ENCODE results near the gene TRAIP.
"Not testable (repeated sequence)": the region's sequence is repeated elsewhere in the genome, so short reads cannot be mapped to it uniquely, and the experiment has no call there.

Gene TRAIP

DNA sequence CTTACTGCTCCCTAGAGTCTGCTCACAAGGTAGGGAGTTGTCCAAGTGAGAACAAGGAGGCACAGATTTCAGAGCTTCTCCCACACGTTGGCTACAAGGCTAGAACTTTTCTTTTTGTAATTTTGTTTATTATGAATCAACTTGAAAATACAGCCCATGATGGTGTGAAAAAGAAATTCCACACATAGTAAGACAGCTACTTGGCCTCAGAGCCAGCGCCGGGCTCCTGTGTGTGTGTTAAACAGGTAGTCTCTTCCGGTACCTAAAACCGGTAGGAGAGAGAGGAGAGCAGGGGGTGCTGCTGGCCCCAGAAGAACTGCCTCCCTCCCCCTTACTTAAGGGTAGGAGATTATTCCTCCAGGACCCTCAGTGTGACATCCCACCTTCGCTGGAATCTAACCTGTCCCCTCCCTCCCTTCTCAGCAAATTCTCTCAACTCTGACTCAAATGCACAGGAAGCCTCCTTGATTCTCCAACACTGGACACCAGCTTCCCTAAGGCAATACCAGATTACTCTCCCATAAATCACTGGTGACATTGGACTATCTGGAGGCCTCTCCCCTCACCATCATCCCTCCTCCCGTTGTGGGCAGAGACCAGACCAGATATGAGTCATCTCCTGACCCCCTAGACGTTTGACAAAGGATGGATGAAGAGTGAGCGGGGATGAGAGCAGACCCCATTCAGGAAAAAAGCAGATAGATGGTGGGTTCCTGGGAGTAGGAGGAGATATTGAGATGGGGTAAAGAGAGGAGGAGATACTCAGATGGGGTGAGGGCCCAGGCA, 65.5 kb downstream of the TRAIP start:
- peak; percentile 56 for DNase-seq

DNA sequence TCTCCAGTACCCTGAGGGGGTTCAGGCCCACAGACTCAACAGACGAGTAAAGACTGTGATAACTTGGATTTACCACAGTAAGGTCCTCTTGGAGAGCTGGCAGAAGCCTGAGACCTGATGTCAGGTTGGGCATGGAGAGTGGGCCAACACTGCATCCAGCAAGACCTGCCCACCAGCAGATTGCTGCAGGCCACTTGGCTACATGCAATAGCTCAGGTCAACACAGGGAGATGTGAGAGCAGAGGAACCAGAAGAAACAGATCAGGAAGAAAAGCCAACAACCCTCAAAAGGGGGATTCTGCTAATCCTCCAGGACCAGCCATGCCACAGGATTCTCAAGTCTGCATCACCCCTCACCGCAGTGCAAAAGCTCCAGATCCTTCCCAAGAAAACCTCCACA, 68.3 kb downstream of the TRAIP start:
- no peak for DNase-seq

DNA sequence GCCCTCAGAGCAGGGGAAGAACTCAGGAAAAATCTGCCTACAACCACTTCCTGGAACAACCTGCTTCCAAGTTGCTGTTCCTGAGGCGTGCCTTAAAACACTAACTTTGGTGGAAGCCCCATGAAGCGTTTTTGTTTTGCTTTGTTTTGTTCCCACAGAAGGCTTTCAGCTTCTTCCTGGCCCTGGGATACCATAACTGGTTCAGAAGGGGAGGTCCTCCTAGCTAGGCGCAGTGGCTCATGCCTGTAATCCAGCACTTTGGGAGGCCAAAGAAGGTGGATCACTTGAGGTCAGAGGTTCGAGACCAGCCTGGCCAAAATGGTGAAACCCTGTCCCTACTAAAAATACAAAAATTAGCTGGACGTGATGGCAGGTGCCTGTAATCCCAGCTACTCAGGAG, 68.8 kb downstream of the TRAIP start:
- no peak for DNase-seq

DNA sequence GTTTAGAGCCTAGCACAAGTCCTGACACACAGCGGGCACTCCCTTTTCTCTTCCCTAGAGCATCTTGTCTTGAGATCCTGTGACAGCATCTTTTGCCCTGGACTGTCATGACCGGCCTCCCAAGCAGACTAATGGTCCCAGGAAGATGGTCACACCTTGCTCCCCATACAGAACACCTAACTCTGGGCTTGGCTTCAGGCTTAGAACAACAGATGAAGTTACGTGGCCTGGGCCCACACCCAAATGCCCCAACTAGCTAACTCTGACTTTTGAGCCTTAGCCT, 69.2 kb downstream of the TRAIP start:
- DNase-seq: no peak

DNA sequence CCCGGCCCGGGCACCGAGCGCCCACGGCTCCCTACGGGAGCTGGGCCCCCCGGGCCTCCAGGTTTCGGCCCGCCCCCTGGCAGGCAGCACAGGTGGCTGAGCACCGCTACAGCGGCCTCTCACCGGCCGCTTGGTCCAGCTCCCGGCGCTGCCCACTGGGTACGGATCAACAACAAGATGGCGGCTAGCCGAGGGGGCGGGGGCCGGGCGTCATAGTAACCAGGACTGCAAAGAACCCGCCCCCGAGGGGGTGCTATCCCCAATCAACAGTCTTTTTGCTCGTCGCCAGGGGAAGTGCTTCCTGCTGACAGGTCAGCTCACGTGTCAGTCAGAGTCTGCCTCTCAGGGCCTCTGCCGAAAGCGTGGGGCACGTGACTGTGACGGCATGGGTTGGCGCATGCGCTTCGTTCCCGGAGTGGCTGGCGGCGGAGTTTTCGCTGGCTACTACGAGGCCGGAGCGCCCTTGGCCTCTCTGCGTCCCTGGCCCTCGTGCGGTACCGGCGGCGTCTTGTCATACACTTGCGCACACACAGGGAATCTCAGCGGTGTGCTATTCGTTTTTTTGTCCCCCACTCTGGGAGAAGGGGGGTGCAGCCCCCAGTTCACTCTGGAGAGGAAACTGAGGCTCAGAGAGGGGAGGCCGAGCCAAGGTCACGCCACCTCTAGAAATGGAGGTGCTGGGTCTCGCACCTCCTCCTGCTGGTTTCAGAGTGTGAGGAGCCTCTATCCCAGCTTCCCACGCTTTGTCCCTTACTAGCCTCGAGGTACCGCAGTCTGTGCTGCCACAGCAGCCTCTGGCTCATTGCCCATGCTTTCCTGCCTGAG, 69.8 kb downstream of the TRAIP start, which contains the start of gene IP6K1:
TSS of gene IP6K1 (minus strand) at position 186 of the 825 bp plus-strand sequence. CDS start 38,502 bp downstream, outside the sequence.
- DNase-seq: peak; percentile 100

DNA sequence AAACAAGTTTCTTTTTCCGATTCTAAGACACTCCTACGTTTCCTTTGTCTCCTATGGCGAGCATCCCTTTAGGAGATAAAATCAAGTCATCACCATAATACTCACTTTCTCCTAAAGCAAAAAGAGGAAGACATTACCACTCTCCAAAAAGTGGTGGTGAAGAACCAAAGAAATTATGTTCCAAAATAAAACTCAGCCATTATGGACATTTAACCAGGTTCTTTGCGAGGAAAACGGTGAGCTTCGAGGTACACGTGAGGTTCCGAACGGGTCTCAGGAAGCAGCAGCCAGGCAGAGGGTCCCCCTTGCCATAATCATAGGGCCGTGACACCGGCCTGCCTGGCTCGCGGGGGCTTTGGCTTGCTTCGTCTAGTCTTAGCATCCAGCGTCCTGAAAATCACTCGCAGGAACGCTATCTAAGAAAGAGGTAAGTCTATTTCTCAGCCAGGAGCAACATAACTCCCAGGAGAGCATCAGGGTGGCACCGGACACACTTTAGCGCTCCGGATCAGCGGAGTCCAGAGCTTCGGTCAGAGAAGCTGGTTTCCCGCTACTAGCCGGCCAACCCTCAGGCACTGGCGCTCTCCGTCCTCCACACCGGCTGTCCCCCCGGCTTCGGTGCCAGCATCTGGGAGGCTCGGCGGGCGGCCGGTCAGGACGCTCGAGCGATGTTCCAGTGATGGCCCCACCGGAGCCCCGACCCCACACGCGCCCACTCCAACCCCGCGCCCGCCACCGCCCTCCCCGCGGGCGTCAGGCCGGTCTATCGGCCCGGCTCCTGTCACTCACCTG, 70.6 kb downstream of the TRAIP start:
- no peak for DNase-seq

DNA sequence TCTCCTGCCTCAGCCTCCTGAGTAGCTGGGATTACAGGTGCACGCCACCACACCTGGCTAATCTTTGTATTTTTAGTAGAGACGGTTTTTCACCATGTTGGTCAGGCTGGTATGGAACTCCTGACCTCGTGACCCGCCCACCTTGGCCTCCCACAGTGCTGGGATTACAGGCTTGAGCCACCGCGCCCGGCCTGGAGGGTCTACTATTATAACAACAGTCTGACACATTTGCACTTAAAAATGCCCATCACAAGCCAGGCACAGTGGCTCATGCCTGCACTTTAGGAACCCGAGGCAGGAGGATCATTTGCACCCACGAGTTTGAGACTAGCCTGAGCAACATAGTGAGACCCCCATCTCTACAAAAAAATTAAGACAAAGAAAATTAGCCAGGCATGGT, 74.1 kb downstream of the TRAIP start:
- DNase-seq: not testable (repeated sequence)

DNA sequence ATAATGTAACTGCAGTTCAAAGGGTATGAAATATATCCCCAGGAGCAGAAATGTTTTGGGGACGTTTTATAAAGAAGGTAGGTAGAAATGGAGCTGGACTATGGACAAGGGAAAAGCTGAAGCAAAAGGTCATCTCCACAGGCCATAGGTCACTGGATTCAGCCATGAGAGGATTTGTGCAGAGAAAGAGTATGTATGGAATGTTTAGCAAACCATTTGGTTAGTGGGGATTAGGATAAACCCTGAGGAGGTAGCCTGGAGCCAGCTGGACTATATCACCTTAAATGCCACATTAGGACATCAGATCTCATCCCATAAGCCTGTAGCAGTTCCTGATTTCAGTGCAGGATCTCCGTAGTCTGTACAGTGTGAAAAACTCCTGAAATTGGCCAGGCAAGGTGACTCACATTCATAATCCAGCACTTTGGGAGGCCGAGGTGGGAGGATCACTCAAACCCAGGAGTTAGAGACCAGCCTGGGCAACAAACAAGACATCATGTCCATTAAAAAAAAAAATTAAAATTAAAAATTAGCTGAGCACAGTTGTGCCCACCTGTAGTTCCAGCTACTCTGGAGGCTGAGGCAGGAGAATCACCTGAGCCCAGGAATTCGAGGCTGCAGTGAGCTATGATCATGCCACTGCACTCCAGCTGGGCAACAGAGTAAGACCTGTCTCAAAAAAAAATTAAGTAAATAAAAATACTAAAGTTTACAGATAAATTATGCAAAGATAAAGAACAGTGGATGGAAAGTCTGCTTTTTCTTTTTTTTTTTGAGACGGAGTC, 74.8 kb downstream of the TRAIP start:
- DNase-seq: no peak

DNA sequence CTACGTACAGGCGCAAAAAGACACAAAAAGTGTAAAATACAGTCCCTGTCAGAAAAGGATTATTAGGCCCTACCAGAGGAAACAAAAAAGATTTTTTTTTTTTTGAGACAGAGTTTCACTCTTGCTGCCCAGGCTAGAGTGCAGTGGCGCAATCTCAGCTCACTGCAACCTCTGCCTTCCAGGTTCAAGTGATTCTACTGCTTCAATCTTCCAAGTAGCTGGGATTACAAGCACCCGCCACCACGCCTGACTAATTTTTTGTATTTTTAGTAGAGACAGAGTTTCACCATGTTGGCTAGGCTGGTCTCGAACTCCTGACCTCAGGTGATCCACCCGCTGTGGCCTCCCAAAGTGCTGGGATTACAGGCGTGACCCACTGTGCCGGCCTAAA, 75.4 kb downstream of the TRAIP start:
- DNase-seq: not testable (repeated sequence)

DNA sequence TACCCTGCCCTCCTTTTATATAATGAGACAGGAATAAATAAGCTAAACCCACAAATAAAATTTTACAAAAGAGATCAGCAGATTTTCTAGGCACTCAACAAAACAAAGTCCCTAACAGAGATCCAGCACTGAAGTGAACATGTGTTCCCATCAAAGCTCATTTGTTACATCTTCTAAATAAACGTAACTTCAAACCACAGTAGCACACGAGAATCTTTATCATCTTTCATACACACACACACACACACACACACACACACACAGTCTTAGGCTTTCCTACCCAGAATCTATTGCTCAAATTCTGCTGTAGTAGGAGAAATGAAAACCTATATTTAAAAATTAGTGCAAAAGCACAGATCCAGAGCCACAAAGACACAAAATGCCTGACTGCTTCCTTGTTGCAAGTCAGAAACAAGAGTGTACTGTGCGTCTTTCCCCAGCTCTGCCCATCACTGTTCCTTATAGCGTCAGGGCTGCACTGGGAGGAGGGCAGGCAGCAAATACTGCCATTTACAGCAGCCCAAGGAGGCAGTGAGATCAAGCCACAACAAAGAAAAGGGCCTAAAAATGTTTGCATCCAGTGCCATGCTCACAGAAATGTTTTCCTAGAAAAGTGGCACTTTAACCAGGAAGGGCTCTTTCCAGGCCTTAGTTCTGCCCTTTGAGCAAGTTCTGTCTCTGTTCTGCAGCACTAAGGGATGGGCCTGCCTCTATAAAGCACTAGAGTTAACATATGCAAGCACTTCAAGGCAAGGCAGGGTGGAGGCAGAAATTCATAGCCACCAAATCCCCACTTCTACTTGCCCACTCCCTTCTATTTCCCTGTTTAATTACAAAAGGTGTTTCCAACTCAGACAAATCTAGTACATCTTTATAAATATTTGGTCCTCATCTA, 76.0 kb downstream of the TRAIP start:
- no peak for DNase-seq

DNA sequence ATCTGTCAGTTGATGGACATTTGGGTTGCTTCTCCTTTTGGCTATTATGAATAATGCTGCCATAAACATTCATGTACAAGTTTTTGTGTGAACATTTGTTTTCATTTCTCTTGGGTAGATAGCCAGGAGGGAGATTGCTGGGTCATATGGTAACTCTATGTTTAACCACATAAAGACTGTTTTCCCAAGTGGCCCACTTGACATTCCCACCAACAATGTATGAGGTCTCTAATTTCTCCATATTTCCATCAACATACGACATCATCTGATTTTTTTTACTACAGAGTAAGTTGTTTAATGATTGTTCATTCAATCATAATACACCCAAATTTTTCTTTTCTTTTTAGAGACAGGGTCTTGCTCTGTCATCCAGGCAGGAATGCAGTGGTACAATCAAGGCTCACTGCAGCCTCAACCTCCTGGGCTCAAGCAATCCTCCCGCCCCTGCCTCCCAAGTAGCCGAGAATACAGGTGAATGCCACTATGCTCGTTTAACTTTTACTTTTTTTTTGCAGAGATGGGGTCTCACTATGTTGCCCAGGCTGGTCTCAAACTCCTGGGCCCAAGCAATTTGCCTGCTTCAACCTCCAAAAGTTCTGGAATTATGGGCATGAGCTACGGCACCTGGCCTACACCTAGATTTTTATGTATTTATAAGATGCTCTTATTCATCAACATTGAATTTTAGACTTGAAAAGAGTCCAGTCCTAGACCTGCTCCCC, 76.8 kb downstream of the TRAIP start:
- DNase-seq: no peak
